H1 (cell line): ENCODE data around the gene CRTAP. TPM values are rescaled to one million over a fixed set of nuclear protein-coding genes. Genes with fewer than 3 reads are reported as not detected.

Experiments
- CTCF ChIA-PET: fragments of 300-600 bp; sonication (Branson Sonifier 250); formaldehyde crosslinking; loops from one replicate; lab custom pipeline; 2021; ENCODE audit not compliant: partially characterized antibody; lab: Charles Lee
- POLR2A ChIA-PET: fragments of 300-600 bp; sonication (Branson Sonifier 250); formaldehyde crosslinking; loops from one replicate; lab custom pipeline; 2021; ENCODE audit warnings: inconsistent platforms; ENCODE audit not compliant: partially characterized antibody; lab: Charles Lee
- DNase-seq, 2 experiments: peaks; one replicate each; pipeline versions ENCODE4 v3.0.0 to v3.0.0-alpha.2; 2010 to 2022; ENCODE audit warnings: low spot score in 2 of 2, low read depth in 1 of 2, mixed read lengths in 1 of 2
- FAIRE-seq: peaks from 2 replicates; lab custom pipeline; 2011; peaks lifted over from hg19 to GRCh38; lab: Jason Lieb, UNC
- H2AFZ ChIP-seq: 2 replicates; pipeline ENCODE4 v1.8.1; 2012; ENCODE audit warnings: low read length, inconsistent platforms
- H2AK5ac ChIP-seq: 2 replicates; pipeline ENCODE4 v1.6.1; 2013; ENCODE audit warnings: low read depth, low read length
- H2BK120ac ChIP-seq: replicated peaks from 2 replicates; pipeline ENCODE3; 2013; ENCODE audit warnings: low read depth, low read length, inconsistent platforms
- H2BK12ac ChIP-seq: 2 replicates; pipeline ENCODE4 v1.6.1; 2013; ENCODE audit warnings: low read depth, low read length
- H2BK15ac ChIP-seq: 2 replicates; pipeline ENCODE4 v1.6.1; 2013; ENCODE audit warnings: low read length
- H2BK20ac ChIP-seq: 2 replicates; pipeline ENCODE4 v1.6.1; 2013; ENCODE audit warnings: low read length
- H2BK5ac ChIP-seq: 2 replicates; pipeline ENCODE4 v1.6.1; 2013; ENCODE audit warnings: low read depth, low read length
- H3K14ac ChIP-seq: 2 replicates; pipeline ENCODE4 v1.6.1; 2013; ENCODE audit warnings: inconsistent platforms; ENCODE audit not compliant: insufficient read length
- H3K18ac ChIP-seq: 2 replicates; pipeline ENCODE4 v1.6.1; 2013; ENCODE audit warnings: low read length; ENCODE audit errors: extremely low read depth
- H3K23ac ChIP-seq: 2 replicates; pipeline ENCODE4 v1.6.1; 2013; ENCODE audit warnings: inconsistent platforms; ENCODE audit not compliant: insufficient read length
- H3K23me2 ChIP-seq: 2 replicates; pipeline ENCODE4 v1.6.1; 2013; ENCODE audit warnings: low read depth, low read length
- H3K27ac ChIP-seq: 2 replicates; pipeline ENCODE4 v1.6.1; 2011; ENCODE audit warnings: low read depth, low read length, inconsistent platforms
- H3K27me3 ChIP-seq, 4 experiments: replicated peaks in 1 of 4; 1 replicate in 1 of 4; 2 replicates in 3 of 4; pipeline versions ENCODE4 v1.6.1 to v1.8.1; 2011 to 2013; ENCODE audit warnings: low read length in 3 of 4, mild to moderate bottlenecking in 3 of 4, inconsistent platforms in 2 of 4, mixed read lengths in 2 of 4, moderate library complexity in 1 of 4; ENCODE audit not compliant: control insufficient read depth in 3 of 4, insufficient read depth in 3 of 4; ENCODE audit errors: extremely low read depth in 1 of 4
- H3K36me3 ChIP-seq, 4 experiments: 2 replicates each; pipeline versions ENCODE4 v1.6.1 to v1.8.1; 2011 to 2013; ENCODE audit warnings: mild to moderate bottlenecking in 4 of 4, low read length in 3 of 4, moderate library complexity in 2 of 4, control low read depth in 1 of 4, inconsistent platforms in 1 of 4; ENCODE audit not compliant: insufficient read depth in 4 of 4, control insufficient read depth in 2 of 4
- H3K4ac ChIP-seq: replicated peaks from 2 replicates; pipeline ENCODE3; 2013; ENCODE audit warnings: low read length, low read depth, mixed read lengths, inconsistent platforms; ENCODE audit not compliant: insufficient read length
- H3K4me1 ChIP-seq, 4 experiments: replicated peaks in 1 of 4; 1 replicate in 1 of 4; 2 replicates in 3 of 4; pipeline versions ENCODE4 v1.6.1 to v1.8.1; 2011 to 2013; ENCODE audit warnings: low read length in 3 of 4, inconsistent platforms in 2 of 4, mixed read lengths in 1 of 4; ENCODE audit not compliant: insufficient read depth in 4 of 4, control insufficient read depth in 3 of 4
- H3K4me2 ChIP-seq, 2 experiments: 2 replicates each; pipeline versions ENCODE4 v1.6.1 to v1.8.1; 2011 to 2013; ENCODE audit warnings: low read depth in 2 of 2, low read length in 2 of 2, control low read depth in 1 of 2, inconsistent platforms in 1 of 2, mild to moderate bottlenecking in 1 of 2; ENCODE audit not compliant: insufficient read depth in 1 of 2
- H3K4me3 ChIP-seq, 4 experiments: fragments of 200-600, 300-600 bp in 1 of 4; sonication (generic), shearing (Covaris generic), sonication (Bioruptor Twin) in 1 of 4; 2 replicates each; pipeline versions ENCODE4 v1.5.1 to v1.8.1; 2011 to 2016; ENCODE audit warnings: low read length in 4 of 4, low read depth in 3 of 4, control low read depth in 2 of 4, inconsistent platforms in 2 of 4, mild to moderate bottlenecking in 2 of 4, mixed read lengths in 1 of 4, moderate library complexity in 1 of 4; ENCODE audit not compliant: insufficient read depth in 2 of 4; ENCODE audit errors: extremely low read depth in 1 of 4
- H3K56ac ChIP-seq: replicated peaks from 2 replicates; pipeline ENCODE3; 2013; ENCODE audit warnings: low read depth, mild to moderate bottlenecking, mixed read lengths, low read length, inconsistent platforms; ENCODE audit not compliant: insufficient read length
- H3K79me1 ChIP-seq: 2 replicates; pipeline ENCODE4 v1.6.1; 2013; ENCODE audit warnings: low read depth, low read length, control low read depth
- H3K79me2 ChIP-seq, 2 experiments: 2 replicates each; pipeline versions ENCODE4 v1.6.1 to v1.8.1; 2012 to 2013; ENCODE audit warnings: low read length in 2 of 2, mild to moderate bottlenecking in 2 of 2, inconsistent platforms in 1 of 2; ENCODE audit not compliant: insufficient read depth in 2 of 2, control insufficient read depth in 1 of 2
- H3K9ac ChIP-seq, 4 experiments: replicated peaks in 1 of 4; 1 replicate in 1 of 4; 2 replicates in 3 of 4; pipeline versions ENCODE4 v1.6.1 to v1.8.1; 2011 to 2013; ENCODE audit warnings: low read depth in 3 of 4, low read length in 3 of 4, control low read depth in 2 of 4, mild to moderate bottlenecking in 2 of 4, moderate library complexity in 2 of 4, inconsistent platforms in 1 of 4; ENCODE audit errors: extremely low read depth in 1 of 4
- H3K9me3 ChIP-seq, 2 experiments: 2 replicates each; pipeline versions ENCODE4 v1.6.1 to v1.8.1; 2012 to 2013; ENCODE audit warnings: mild to moderate bottlenecking in 2 of 2, moderate library complexity in 2 of 2, control low read depth in 1 of 2, inconsistent platforms in 1 of 2, low read depth in 1 of 2, low read length in 1 of 2, mixed read lengths in 1 of 2; ENCODE audit not compliant: insufficient read depth in 2 of 2
- H4K20me1 ChIP-seq, 2 experiments: replicated peaks in 1 of 2; 2 replicates each; pipeline versions ENCODE3 to v1.8.1; 2011 to 2013; ENCODE audit warnings: inconsistent platforms in 2 of 2, low read length in 2 of 2, mild to moderate bottlenecking in 1 of 2; ENCODE audit not compliant: insufficient read depth in 2 of 2, control insufficient read depth in 1 of 2
- H4K5ac ChIP-seq: 2 replicates; pipeline ENCODE4 v1.6.1; 2013; ENCODE audit warnings: low read length, low read depth, mixed read lengths, inconsistent platforms; ENCODE audit not compliant: insufficient read length
- H4K8ac ChIP-seq: 2 replicates; pipeline ENCODE4 v1.8.0; 2013; ENCODE audit warnings: mild to moderate bottlenecking, moderate library complexity, low read length, inconsistent platforms; ENCODE audit not compliant: insufficient read depth; ENCODE audit errors: extremely low read depth
- H4K91ac ChIP-seq: replicated peaks from 2 replicates; pipeline ENCODE3; 2013; ENCODE audit warnings: low read length, mixed read lengths, inconsistent platforms; ENCODE audit not compliant: insufficient read length
- CBX8 ChIP-seq: fragments of 300-800, 300-1000 bp; sonication (generic); IDR thresholded peaks from 2 replicates; pipeline ENCODE4 v1.7.1; 2016; ENCODE audit warnings: low read depth, low read length, borderline replicate concordance
- CHD2 ChIP-seq: IDR thresholded peaks from 2 replicates; pipeline ENCODE4 v1.6.1; 2012; ENCODE audit warnings: low read length, improper control_type of control experiment
- EZH2 ChIP-seq: fragments of 200-600 bp; sonication (generic); IDR thresholded peaks from 2 replicates; pipeline ENCODE4 v1.7.1; 2012; ENCODE audit warnings: low read depth, mild to moderate bottlenecking, moderate library complexity, low read length, inconsistent platforms; ENCODE audit not compliant: severe bottlenecking
- GABPA ChIP-seq: IDR thresholded peaks from 2 replicates; pipeline ENCODE4 v1.6.1; 2011; ENCODE audit warnings: mild to moderate bottlenecking, low read length, moderate library complexity, borderline replicate concordance; ENCODE audit not compliant: insufficient read depth
- PHF8 ChIP-seq: fragments of 200-600 bp; sonication (generic); conservative IDR thresholded peaks from 2 replicates; pipeline ENCODE4 v1.7.1; 2012; ENCODE audit warnings: low read depth, mild to moderate bottlenecking, inconsistent platforms, low read length, moderate library complexity
- SIRT6 ChIP-seq: IDR thresholded peaks from one replicate; pipeline ENCODE4 v1.7.1; 2012; ENCODE audit warnings: low read length, inconsistent platforms
- WGBS, 2 experiments: shearing (Covaris generic) in 1 of 2; methylation state at CpG; one replicate each; pipeline versions ENCODE4 v1.1.6 to v1.1.7; 2013 to 2015; ENCODE audit warnings: low lambda C conversion rate in 2 of 2, mixed read lengths in 2 of 2, inconsistent platforms in 1 of 2, low coverage in 1 of 2, missing lambda C conversion rate in 1 of 2; ENCODE audit not compliant: insufficient replicate concordance in 2 of 2, insufficient coverage in 1 of 2, insufficient read length in 1 of 2; ENCODE audit errors: extremely low coverage in 1 of 2, missing lambda C conversion rate in 1 of 2; 5-methylcytosine and 5-hydroxymethylcytosine counted together
- polyA plus RNA-seq, 7 experiments: library from polyadenylated mRNA; depleted of rRNA in 3 of 7; stranded (reverse) in 5 of 7; unstranded in 2 of 7; fragments of >200 nt in 5 of 7; fragments of 200-250 nt in 2 of 7; gene quantifications; 1 replicate in 5 of 7; 2 replicates in 1 of 7; 4 replicates in 1 of 7; pipeline versions ENCODE4 v1.2.1 to v1.2.3, GENCODE V29; 2011 to 2013; ENCODE audit warnings: missing spikeins in 2 of 7, mixed read lengths in 2 of 7
- total RNA-seq: library from RNA; stranded (reverse); fragmentation: NEBNext Ultra II Directional; extraction: Animal tissue kit (Norgen Biotek cat#: 25700); gene quantifications from 2 replicates; pipeline ENCODE4 v1.2.1, GENCODE V29; 2021

CRTAP gene
- total and polyA plus RNA-seq, 2 of the 8 experiments (the other 6 are each of a cell fraction or from before 2014, with no cell fraction given) = 159 to 188 TPM

GRCh38 chr3:33145901-33146580 is 32.2 kb downstream of the CRTAP start:
- CTCF ChIA-PET = interaction anchor here (1.0 to 5.6 kb wide), 7 partner anchors 10 to 227 kb away, joined by 3 to 43 read pairs (median 7); no protein-coding TSS in a partner anchor
- Histone ChIP-seq H3K18ac (no peak overlapping the region), H3K36me3 (peaks cover 0 to 3% (median 0%) of the 10 kb centered on the region in 4 experiments; a peak in 3 of 8 replicates), H3K9ac (no peak overlapping the region), H3K4ac (no peak overlapping the region), H3K27me3 (no peaks in the 10 kb centered on the region), H4K20me1 (no peaks in the 10 kb centered on the region), H4K91ac (no peak overlapping the region), H2BK5ac (no peak overlapping the region), H3K23me2 (no peaks in the 10 kb centered on the region), H2BK12ac (no peak overlapping the region), H3K14ac (no peak overlapping the region), H2BK20ac (no peak overlapping the region), H3K9me3 (no peaks in the 10 kb centered on the region), H3K79me2 (no peaks in the 10 kb centered on the region), H3K4me3 (no peak overlapping the region), H2AK5ac (no peak overlapping the region), H2BK120ac (no peak overlapping the region), H3K27ac (no peak overlapping the region), H3K79me1 (no peaks in the 10 kb centered on the region), H4K5ac (no peak overlapping the region), H3K23ac (no peak overlapping the region), H2AFZ (no peak overlapping the region), H2BK15ac (no peak overlapping the region), H3K4me2 (no peak overlapping the region), H3K56ac (no peak overlapping the region), H4K8ac (no peak overlapping the region), H3K4me1 (no peaks in the 10 kb centered on the region)
- WGBS, 2 experiments = 85% methylated on average over 9 of the region's 9 CpGs; no CpG with 5 or more reads in 1 of the 2 experiments
- DNase-seq = no peak
- no peak for FAIRE-seq
- TF ChIP-seq GABPA = no peak
- TF ChIP-seq CBX8 = no peak
- TF ChIP-seq PHF8 = no peak
- no peak for TF ChIP-seq SIRT6
- no peak for TF ChIP-seq CHD2
- no peak for TF ChIP-seq EZH2
- POLR2A ChIA-PET = no interaction called here
